Kidney glomerular epithelial cell (primary cell): ENCODE data around the gene CALD1.
A peak's percentile ranks its signal among the peaks of the same experiment; 100 is the strongest.

Experiments
- DNase-seq: peaks from one replicate; lab custom pipeline; 2025; lab: John Stamatoyannopoulos, UW

The CALD1 gene

GRCh38 chr7:134761266-134761665, 18.2 kb upstream of the CALD1 start:
- DNase-seq: no peak

- DNase-seq: no peak
Observed at GRCh38 chr7:134763960-134764359, 15.5 kb upstream of the CALD1 start.

- DNase-seq: no peak
Observed at GRCh38 chr7:134764365-134764764, 15.1 kb upstream of the CALD1 start.

GRCh38 chr7:134766779-134767519, 12.5 kb upstream of the CALD1 start:
- DNase-seq: peak; percentile 51

- no peak for DNase-seq
Observed at GRCh38 chr7:134767520-134768168, 11.8 kb upstream of the CALD1 start.

GRCh38 chr7:134768243-134768642, 11.2 kb upstream of the CALD1 start:
- DNase-seq: no peak

- DNase-seq: no peak
Observed at GRCh38 chr7:134770676-134771075, 8.8 kb upstream of the CALD1 start.

GRCh38 chr7:134771111-134771510, 8.3 kb upstream of the CALD1 start:
- DNase-seq: no peak

GRCh38 chr7:134771889-134772288, 7.5 kb upstream of the CALD1 start:
- DNase-seq: no peak

GRCh38 chr7:134772401-134772800, 7.0 kb upstream of the CALD1 start:
- DNase-seq: no peak

- no peak for DNase-seq
Observed at GRCh38 chr7:134773164-134773563, 6.3 kb upstream of the CALD1 start.

- DNase-seq: no peak
Observed at GRCh38 chr7:134774119-134774518, 5.3 kb upstream of the CALD1 start.

GRCh38 chr7:134777470-134777869, 2.0 kb upstream of the CALD1 start:
- no peak for DNase-seq

- peak; percentile 11 for DNase-seq
Observed at GRCh38 chr7:134777908-134778580, 1.4 kb upstream of the CALD1 start.

GRCh38 chr7:134779741-134780065, 269 bp downstream of the CALD1 start:
- DNase-seq: no peak

- peak; percentile 27 for DNase-seq
Observed at GRCh38 chr7:134780166-134780828, 863 bp downstream of the CALD1 start.

- no peak for DNase-seq
Observed at GRCh38 chr7:134781171-134781570, 1.7 kb downstream of the CALD1 start.

- no peak for DNase-seq
Observed at GRCh38 chr7:134782121-134782623, 2.7 kb downstream of the CALD1 start.

- no peak for DNase-seq
Observed at GRCh38 chr7:134783294-134784069, 4.0 kb downstream of the CALD1 start.

- DNase-seq: no peak
Observed at GRCh38 chr7:134784251-134785049, 5.0 kb downstream of the CALD1 start.

GRCh38 chr7:134785842-134786241, 6.4 kb downstream of the CALD1 start:
- DNase-seq: no peak
